GM21619 (cell line): ENCODE results near the gene ETV6.
A peak's percentile ranks its signal among the peaks of the same experiment; 100 is the strongest.

Experiments used
- ATAC-seq: cut with Tn5 transposase; IDR thresholded peaks from one replicate; pipeline ENCODE4 v1.9.1; 2021; ENCODE audit not compliant: unreplicated experiment

ETV6 gene

DNA sequence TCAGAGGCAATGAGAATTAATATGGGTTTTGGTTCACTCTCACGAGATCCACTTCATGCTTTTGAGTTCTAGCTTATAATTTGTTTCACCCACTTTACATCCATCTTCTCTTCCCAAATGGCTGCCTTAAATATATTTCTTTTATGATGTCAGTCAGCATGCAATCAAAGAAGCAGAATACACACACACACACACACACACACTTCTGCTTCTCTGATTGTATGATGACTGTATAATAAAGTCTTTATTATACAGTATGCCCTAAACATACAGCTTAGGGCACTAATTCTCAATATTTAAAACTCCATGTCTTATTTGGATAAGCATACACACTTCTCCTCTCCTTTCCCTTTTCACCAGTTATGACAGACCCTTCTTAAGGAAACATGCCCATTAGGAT lies 6.7 kb upstream of the ETV6 start:
- no peak for ATAC-seq

DNA sequence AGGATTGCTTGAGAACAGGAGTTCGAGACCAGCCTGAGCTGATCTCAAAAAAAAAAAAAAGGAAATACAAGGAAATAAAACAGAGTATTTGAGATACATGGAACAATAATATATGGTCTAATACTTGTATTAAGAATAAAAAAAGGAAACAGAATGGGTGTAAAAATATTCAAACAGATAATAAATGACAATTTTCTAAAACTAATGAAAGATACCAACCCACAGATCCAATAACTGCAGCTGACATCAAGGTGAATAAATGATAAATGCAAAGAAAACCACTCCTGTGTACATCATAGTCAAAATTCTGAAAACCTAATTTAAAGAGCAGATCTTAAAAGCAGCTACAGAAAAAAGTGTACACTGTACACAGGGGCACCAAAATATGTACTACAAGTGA lies 4.1 kb upstream of the ETV6 start:
- no peak for ATAC-seq

DNA sequence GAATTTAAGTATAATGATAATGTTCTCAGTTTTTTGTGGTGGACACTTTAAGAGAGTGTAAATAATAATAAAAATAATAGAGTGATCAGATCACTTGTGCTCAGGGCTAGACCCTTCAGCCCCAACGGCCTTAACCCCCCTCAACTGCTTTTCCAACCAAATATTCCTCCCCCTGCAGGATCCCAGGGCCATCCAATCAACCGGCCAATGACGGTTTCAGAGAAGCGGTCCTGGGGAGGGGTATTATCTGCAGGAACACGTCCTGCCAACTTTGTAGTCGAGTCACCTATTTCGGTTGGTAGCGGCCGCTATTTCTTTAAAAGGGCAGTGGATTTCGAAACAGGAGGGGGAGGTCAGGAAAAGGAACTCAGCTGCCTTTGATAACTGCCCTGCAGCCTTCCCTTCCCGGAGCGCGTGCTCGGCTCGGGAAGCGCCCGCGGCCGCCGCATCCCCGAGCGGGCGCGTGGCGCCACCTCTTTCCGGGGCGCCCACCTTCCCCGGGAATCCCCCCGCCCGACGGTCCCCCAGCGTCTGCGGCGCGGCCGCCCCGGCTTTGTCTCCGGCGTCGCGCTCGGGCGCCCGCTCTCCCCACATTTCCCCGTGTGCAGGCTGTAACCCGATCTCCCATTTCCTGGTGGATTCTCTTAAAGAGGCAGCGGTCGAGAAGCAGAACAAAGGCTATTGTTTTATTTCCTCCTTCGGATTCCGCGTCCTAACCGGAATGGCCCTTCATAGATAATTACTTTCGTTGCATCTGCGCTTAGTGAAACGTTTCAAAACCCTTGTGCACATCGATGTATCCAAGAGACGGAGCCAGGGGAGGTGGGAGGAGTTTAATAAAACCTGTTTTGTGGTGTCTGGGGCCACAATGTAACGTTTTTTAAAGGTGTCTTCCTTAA lies 711 bp upstream of the ETV6 start:
- ATAC-seq = peak; percentile 29

DNA sequence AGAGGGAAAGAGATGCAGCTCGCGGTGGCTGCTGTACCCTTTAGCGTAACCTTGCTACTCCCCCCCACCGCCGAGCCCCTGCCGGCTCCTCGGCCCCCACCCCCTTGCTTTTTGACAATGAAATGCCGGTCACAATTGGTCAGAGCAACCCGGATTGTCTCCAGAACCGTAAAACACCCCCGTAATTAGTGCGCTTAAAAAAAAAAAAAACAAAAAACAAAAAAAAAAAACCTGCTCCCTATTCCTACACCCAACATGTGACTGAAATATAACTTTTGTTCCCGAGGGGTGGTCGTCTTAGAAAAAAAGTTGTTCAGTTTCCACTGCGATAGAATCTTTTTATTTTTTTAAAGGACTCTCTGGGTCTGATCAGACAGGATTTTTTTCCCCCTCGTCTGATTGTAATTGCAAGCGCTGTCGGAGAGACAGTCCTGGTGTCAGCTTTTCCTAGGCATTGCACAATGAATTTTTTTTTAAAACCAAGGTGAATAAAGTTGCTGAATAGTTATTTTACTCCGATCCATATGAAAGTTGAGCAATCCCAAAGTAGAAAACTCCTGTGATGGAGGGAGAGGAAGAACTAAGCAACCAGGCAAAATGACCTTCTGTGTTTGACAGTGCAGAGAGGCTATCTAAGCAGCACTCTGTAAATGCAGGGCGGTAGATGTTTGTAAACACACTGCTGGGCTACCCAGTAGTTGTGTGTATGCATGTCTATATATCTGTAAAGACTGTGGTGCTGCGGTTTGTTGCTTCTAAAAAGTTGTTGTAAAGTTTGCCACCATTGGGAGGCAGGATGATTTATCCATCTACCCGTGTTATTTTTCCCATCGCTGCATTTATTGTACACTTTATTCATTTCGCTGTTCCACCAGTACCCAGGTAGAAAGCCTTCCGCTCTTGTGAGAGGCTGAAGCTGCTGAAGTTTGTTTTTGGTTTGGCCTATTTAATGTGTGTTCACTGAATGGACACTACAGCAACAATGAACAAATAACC lies 1.1 kb downstream of the ETV6 start:
- no peak for ATAC-seq

- ATAC-seq = no peak
Measured at GRCh38 chr12:11651381-11651780, 1.9 kb downstream of the ETV6 start.

GRCh38 chr12:11651785-11652184 lies 2.3 kb downstream of the ETV6 start:
- ATAC-seq = no peak

- ATAC-seq = peak; percentile 25
Measured at GRCh38 chr12:11652351-11653040, 3.0 kb downstream of the ETV6 start.

- no peak for ATAC-seq
Measured at GRCh38 chr12:11653215-11653753, 3.8 kb downstream of the ETV6 start.

GRCh38 chr12:11654338-11654737 lies 4.9 kb downstream of the ETV6 start:
- no peak for ATAC-seq

DNA sequence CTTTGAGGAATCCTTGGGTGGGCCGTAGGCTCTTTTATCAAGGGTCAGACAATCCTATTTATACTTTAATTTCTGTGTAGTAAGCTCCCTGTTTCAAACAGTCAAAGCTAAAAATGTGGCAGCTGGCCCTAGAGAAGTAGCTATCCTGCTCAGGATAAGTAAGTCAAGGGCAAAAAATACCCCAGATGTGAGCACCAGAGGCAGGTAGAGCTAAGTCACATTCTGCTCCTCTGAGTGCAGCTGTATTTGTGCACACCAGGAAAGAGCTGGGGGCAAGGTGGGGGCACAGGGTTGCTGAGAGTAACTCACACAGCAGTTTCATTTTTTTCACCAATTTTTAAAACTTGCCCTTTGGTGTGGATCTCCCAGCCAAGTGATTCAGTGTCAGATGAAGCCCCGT lies 5.3 kb downstream of the ETV6 start:
- no peak for ATAC-seq

DNA sequence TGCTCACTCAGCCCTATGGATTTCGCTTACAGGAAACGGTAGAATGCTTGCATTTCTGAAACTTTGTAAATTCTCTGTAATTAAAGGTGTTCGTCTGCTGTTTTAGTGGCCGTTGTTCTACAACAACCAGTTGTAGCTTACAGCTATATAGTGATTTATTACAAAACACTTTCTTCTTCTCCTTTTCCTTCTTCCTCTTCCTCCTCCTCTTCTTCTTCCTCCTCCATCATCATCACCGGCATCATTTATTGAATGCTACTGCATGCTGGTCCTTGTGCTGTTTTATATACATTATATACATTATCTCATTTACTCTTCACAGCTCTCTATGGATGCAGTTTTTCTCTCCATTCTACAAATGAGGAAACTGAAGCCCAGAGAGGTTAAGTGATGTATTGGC lies 6.4 kb downstream of the ETV6 start:
- no peak for ATAC-seq

GRCh38 chr12:11656550-11656949 lies 7.1 kb downstream of the ETV6 start:
- ATAC-seq = no peak

DNA sequence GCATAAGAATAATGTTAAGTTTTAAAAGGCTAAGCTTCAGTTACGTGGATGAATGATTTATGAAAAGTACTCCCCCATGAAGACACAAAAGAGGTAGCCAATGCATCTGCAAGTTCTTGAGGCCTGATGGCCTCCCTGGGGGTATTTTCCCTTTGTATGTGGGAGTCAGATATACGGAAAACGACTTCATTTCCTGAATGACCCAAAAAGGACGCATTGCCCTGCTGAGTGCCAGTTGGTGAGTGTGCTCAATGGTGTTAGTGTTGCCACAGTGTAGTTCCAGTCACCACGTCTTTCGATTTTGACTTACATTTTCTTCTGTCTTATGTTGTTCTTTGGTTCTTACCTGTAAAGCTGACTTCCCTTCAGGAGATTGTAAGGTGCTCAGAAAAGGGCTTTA lies 8.0 kb downstream of the ETV6 start:
- no peak for ATAC-seq

- ATAC-seq = no peak
Measured at GRCh38 chr12:11658791-11659190, 9.3 kb downstream of the ETV6 start.

DNA sequence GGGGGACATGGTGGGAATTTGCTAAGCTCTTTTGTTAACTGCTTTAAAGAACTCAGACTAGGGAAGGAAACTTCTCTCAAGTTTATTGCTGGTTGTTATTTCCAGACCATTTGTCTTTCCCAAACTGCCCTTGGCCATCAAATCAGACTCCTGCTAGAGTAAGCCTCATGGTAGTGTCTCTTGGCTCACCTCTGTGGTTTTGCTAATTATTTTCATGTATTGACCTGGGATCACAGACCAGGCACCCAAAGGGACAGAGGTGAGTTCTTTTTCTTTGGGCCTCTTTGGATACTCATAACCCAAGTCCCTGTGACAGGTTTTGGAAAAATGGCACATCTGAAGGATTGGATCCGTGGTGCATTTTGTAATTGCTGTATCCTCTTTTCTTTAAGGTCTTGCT lies 11.2 kb downstream of the ETV6 start:
- no peak for ATAC-seq

GRCh38 chr12:11661491-11662089 lies 12.1 kb downstream of the ETV6 start:
- ATAC-seq = no peak

DNA sequence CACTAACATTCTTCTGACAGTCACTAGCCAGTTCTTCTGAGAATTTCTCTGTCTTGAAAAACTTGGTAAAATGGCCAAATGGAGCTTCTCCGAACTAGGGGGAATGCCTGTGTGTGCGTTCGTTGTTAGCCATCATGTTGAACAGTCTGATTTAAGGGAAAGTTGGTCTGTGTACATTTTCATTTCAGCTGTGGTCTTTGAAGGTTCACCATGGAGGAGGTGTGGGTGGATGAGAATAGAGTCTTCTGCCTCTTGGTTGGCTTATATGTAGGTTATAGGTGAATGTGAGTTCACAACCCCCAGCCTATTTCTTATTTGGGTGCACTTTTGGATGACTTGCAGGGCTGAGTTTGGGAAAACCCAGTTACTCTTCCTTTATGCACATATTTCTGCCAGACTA lies 12.9 kb downstream of the ETV6 start:
- ATAC-seq = no peak

- no peak for ATAC-seq
Measured at GRCh38 chr12:11663130-11663529, 13.7 kb downstream of the ETV6 start.

GRCh38 chr12:11664101-11664500 lies 14.6 kb downstream of the ETV6 start:
- no peak for ATAC-seq
